Body of pancreas (tissue), 4 donors: ENCODE measurements around the gene KRT32. TPM values are rescaled to one million over a fixed set of nuclear protein-coding genes. Genes with fewer than 3 reads are reported as not detected.

Source experiments
- ATAC-seq: fragments of 150-250 bp; one replicate; pipeline ENCODE4 v1.9.1; 2016
- DNase-seq, 4 donors: peaks; one replicate each; pipeline ENCODE4 v3.0.0-alpha.2; 2019
- H3K27ac ChIP-seq, 4 donors: fragments of 200-600 bp; sonication (generic); 1 replicate in 3 of 4; 2 replicates in 1 of 4; pipeline versions ENCODE4 v1.5.1 to v1.6.1; 2016 to 2019; ENCODE audit warnings: mild to moderate bottlenecking in 1 of 4, mixed read lengths in 1 of 4, moderate library complexity in 1 of 4
- H3K27me3 ChIP-seq, 2 donors: fragments of 200-600 bp; sonication (generic); one replicate each; pipeline ENCODE4 v1.6.0; 2016; ENCODE audit warnings: mild to moderate bottlenecking in 1 of 2
- H3K36me3 ChIP-seq, 2 donors: fragments of 200-600 bp; sonication (generic); replicated peaks in 1 of 2; 2 replicates each; pipeline ENCODE4 v1.5.1; 2016; ENCODE audit warnings: low read depth in 2 of 2; ENCODE audit not compliant: insufficient read depth in 1 of 2
- H3K4me1 ChIP-seq: fragments of 200-600 bp; sonication (generic); one replicate; pipeline ENCODE4 v1.6.0; 2016
- H3K4me3 ChIP-seq, 2 donors: fragments of 200-600 bp; sonication (generic); 1 replicate in 1 of 2; 2 replicates in 1 of 2; pipeline ENCODE4 v1.5.1; 2016 to 2019
- H3K9me3 ChIP-seq, 3 donors: fragments of 200-600 bp; sonication (generic); 1 replicate in 2 of 3; 2 replicates in 1 of 3; pipeline ENCODE4 v1.5.1; 2016
- POLR2A ChIP-seq, 3 donors: fragments of 450-650 bp; IDR thresholded peaks; one replicate each; pipeline ENCODE4 v1.6.1; 2016; ENCODE audit warnings: antibody characterized with exemption in 3 of 3, mild to moderate bottlenecking in 2 of 3
- WGBS, 2 donors: methylation state at CpG; one replicate each; pipeline ENCODE4 v1.1.5; 2017; 5-methylcytosine and 5-hydroxymethylcytosine counted together
- intact Hi-C: fragments of 100-400 bp; cut with DNase I; formaldehyde crosslinking; loops from one replicate; pipeline ENCODE4 v1.15.1; 2023
- total RNA-seq, 2 donors: library from RNA; depleted of rRNA; stranded (reverse); fragments of >200 nt; gene quantifications; one replicate each; pipeline ENCODE4 v1.1.0, GENCODE V29; 2016
- TF ChIP-seq, protein P1 (sequence below), 7 experiments: fragments of 450-650 bp in 4 of 7; fragments of 200-600 bp in 3 of 7; sonication (generic) in 3 of 7; IDR thresholded peaks; one replicate each; pipeline ENCODE4 v1.5.1; 2016 to 2019; ENCODE audit warnings: antibody characterized with exemption in 7 of 7

Gene KRT32
- total RNA-seq, 2 donors from 2014 or later: not detected

DNA sequence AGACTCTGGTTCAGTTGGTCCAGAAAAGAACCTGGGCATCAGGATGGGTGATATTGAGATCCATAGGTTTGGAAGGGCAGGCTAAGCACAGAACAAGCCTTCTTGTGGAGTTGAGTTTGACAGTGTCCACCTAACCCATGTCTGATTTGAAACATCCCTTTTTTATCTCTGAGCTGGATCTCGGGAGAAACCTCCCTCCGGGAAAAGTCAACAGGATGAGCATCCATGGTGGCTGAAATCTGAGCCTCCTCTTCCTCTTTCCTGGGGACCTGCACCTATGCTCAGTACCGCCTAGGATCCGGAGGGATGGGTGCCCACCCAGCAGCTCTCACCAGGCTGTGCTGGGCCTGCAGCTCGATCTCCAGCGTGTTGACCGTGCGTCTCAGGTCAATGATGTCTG, 3.4 kb downstream of the KRT32 start:
- no peak for DNase-seq
- Histone ChIP-seq H3K36me3 (no peaks in the 10 kb centered on the region), H3K4me1 (no peaks in the 10 kb centered on the region), H3K27me3 (no peaks in the 10 kb centered on the region), H3K27ac (no peak overlapping the region), H3K4me3 (no peak overlapping the region), H3K9me3 (no peaks in the 10 kb centered on the region)
- WGBS, 2 donors: 82 to 86% methylated on average over 7 to 8 of the region's 8 CpGs
- TF ChIP-seq, protein P1, sequence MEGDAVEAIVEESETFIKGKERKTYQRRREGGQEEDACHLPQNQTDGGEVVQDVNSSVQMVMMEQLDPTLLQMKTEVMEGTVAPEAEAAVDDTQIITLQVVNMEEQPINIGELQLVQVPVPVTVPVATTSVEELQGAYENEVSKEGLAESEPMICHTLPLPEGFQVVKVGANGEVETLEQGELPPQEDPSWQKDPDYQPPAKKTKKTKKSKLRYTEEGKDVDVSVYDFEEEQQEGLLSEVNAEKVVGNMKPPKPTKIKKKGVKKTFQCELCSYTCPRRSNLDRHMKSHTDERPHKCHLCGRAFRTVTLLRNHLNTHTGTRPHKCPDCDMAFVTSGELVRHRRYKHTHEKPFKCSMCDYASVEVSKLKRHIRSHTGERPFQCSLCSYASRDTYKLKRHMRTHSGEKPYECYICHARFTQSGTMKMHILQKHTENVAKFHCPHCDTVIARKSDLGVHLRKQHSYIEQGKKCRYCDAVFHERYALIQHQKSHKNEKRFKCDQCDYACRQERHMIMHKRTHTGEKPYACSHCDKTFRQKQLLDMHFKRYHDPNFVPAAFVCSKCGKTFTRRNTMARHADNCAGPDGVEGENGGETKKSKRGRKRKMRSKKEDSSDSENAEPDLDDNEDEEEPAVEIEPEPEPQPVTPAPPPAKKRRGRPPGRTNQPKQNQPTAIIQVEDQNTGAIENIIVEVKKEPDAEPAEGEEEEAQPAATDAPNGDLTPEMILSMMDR (IDR thresholded peaks at IDR 0.05): no peak
- no peak for TF ChIP-seq POLR2A (IDR thresholded peaks at IDR 0.05)
- intact Hi-C loops: no loop called here
- no peak for ATAC-seq

DNA sequence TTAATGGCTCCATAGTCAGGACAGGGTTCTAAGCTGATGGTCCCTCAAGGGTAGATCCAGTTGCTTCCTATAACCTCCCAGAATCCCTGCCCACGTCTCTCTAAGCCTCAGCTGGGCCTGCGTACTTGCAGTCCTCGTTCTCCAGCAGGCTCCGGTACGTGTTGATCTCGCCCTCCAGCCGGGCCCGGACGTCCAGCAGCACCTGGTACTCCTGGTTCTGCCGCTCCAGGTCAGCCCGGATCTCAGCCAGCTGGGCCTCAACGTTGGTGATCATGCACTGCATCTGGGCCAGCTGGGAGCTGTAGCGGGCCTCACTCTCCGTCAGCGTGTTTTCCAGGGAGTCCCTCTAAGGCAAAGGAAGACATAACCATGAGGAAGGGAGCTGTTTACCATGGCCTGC, 4.5 kb downstream of the KRT32 start:
- Histone ChIP-seq H3K4me1 (no peaks in the 10 kb centered on the region), H3K27me3 (no peaks in the 10 kb centered on the region), H3K36me3 (no peaks in the 10 kb centered on the region), H3K27ac (no peak overlapping the region), H3K4me3 (no peak overlapping the region), H3K9me3 (no peaks in the 10 kb centered on the region)
- no peak for TF ChIP-seq POLR2A (IDR thresholded peaks at IDR 0.05)
- TF ChIP-seq, protein P1 (IDR thresholded peaks at IDR 0.05): no peak
- DNase-seq (no peak), ATAC-seq (no peak)
- intact Hi-C loops: no loop called here
- 69 to 74% methylated on average over 6 to 15 of the region's 15 CpGs for WGBS, 2 donors

DNA sequence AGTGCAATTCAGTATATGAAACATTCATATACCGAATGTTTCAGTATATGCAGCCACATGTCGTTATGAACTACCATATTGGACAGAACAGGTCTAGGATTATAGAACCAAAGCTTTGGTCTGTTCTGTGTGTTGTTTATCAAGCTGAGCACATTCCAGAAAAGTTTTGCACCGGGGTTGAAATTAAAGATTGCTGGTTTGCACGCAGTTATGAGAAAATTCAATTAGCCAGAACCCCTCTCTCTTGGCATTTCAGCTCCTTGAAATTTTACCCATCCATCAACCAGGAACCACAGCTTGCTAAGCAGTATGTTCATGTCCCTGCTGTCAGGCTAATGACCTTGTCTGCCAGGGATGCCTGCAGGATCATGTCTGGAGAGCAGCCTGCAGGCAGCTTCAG, 9.5 kb downstream of the KRT32 start:
- H3K36me3 ChIP-seq: no peaks in the 10 kb centered on the region
- no peak overlapping the region for H3K4me3 ChIP-seq
- H3K4me1 ChIP-seq: no peaks in the 10 kb centered on the region
- DNase-seq: no peak
- no peaks in the 10 kb centered on the region for H3K27me3 ChIP-seq
- H3K9me3 ChIP-seq: no peaks in the 10 kb centered on the region
- intact Hi-C loops: no loop called here
- 63 to 74% methylated on average over 4 of the region's 4 CpGs for WGBS, 2 donors
- H3K27ac ChIP-seq: no peak overlapping the region
- no peak for TF ChIP-seq POLR2A (IDR thresholded peaks at IDR 0.05)
- TF ChIP-seq, protein P1 (IDR thresholded peaks at IDR 0.05): no peak
- no peak for ATAC-seq

DNA sequence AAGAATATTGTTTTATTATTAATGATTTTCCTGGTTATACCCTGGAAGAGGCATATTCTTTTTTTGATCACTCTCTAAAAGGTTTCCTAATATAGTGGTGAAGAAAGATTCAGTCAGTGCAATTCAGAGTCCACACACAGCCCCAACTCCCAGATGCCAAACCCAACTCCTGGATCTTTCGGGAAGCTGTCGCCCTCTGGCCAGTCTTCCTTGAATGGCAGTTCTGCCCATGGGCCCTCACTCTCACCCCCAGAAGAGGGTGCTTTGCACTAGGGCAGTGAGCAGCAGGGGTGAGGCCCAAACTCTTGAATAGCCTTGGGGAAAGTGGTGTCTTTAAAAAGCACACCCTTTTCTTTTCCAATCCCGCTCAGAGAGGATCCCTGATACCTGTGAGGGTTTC, 11.0 kb downstream of the KRT32 start:
- WGBS, 2 donors: 75 to 79% methylated on average over 3 of the region's 3 CpGs
- DNase-seq (no peak), ATAC-seq (no peak)
- intact Hi-C loops: no loop called here
- H3K4me3 ChIP-seq: no peak overlapping the region
- no peaks in the 10 kb centered on the region for H3K9me3 ChIP-seq
- TF ChIP-seq, protein P1 (IDR thresholded peaks at IDR 0.05): no peak
- no peaks in the 10 kb centered on the region for H3K4me1 ChIP-seq
- H3K36me3 ChIP-seq: no peaks in the 10 kb centered on the region
- H3K27ac ChIP-seq: no peak overlapping the region
- no peaks in the 10 kb centered on the region for H3K27me3 ChIP-seq

DNA sequence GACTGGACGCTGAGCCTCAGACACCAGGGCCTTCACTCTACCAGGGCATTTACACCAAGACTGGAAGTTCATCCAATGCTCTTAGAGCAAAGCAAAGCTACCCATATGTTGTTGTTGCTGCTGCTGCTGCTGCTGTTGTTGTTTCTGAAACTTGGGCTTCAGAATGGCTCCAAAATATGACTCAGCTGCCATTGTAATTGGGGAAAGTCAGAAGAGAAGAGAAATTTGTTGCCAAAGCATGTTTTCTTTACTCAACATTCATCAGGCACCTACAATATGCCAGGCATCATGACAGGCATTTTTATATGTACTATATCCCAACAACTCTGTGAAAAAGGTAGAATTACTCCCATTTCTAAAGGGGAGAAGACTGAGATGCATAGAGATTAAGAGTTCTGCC, 11.9 kb downstream of the KRT32 start:
- H3K27me3 ChIP-seq: no peaks in the 10 kb centered on the region
- 75 to 89% methylated on average over 1 of the region's 1 CpG for WGBS, 2 donors
- H3K4me1 ChIP-seq: no peaks in the 10 kb centered on the region
- no peaks in the 10 kb centered on the region for H3K9me3 ChIP-seq
- H3K4me3 ChIP-seq: no peak overlapping the region
- ATAC-seq (no peak), DNase-seq (no peak)
- TF ChIP-seq, protein P1 (IDR thresholded peaks at IDR 0.05): no peak
- no peak overlapping the region for H3K27ac ChIP-seq
- no peaks in the 10 kb centered on the region for H3K36me3 ChIP-seq
- intact Hi-C loops: no loop called here
